Trophoblast cell (in vitro differentiated cells and primary cell): Measurements from ENCODE around the gene THOP1.

Experiments used
- DNase-seq, 2 donors: peaks; one replicate each; pipeline ENCODE4 v3.0.0-alpha.2; 2016
- H2AFZ ChIP-seq: 2 replicates; pipeline ENCODE4 v1.6.1; 2013; ENCODE audit warnings: low read length, moderate library complexity, mild to moderate bottlenecking; ENCODE audit not compliant: insufficient read depth, poor library complexity
- H2AK5ac ChIP-seq: 2 replicates; pipeline ENCODE4 v1.6.1; 2013; ENCODE audit warnings: mild to moderate bottlenecking, low read length
- H2BK120ac ChIP-seq: 2 replicates; pipeline ENCODE4 v1.6.1; 2013; ENCODE audit warnings: low read length, mild to moderate bottlenecking, moderate library complexity; ENCODE audit not compliant: insufficient read depth, poor library complexity
- H2BK12ac ChIP-seq: 2 replicates; pipeline ENCODE4 v1.6.1; 2013; ENCODE audit warnings: mild to moderate bottlenecking, low read length, moderate library complexity
- H2BK5ac ChIP-seq: 2 replicates; pipeline ENCODE4 v1.6.1; 2013; ENCODE audit warnings: low read length, low read depth, moderate library complexity, mild to moderate bottlenecking; ENCODE audit not compliant: poor library complexity
- H3K14ac ChIP-seq: 2 replicates; pipeline ENCODE4 v1.6.1; 2013; ENCODE audit warnings: mild to moderate bottlenecking, low read length
- H3K18ac ChIP-seq: 2 replicates; pipeline ENCODE4 v1.6.1; 2013; ENCODE audit warnings: mild to moderate bottlenecking, low read length
- H3K23ac ChIP-seq: 2 replicates; pipeline ENCODE4 v1.6.1; 2013; ENCODE audit warnings: low read length
- H3K27ac ChIP-seq: 2 replicates; pipeline ENCODE4 v1.5.1; 2013; ENCODE audit warnings: low read depth, mild to moderate bottlenecking, inconsistent platforms, low read length, moderate library complexity
- H3K27me3 ChIP-seq: 2 replicates; pipeline ENCODE4 v1.6.1; 2013; ENCODE audit warnings: inconsistent platforms, mild to moderate bottlenecking, low read length, moderate library complexity; ENCODE audit not compliant: insufficient read depth
- H3K36me3 ChIP-seq, 2 experiments: 1 replicate in 1 of 2; 2 replicates in 1 of 2; pipeline ENCODE4 v1.6.1; 2013; ENCODE audit warnings: low read length in 2 of 2, mild to moderate bottlenecking in 2 of 2, moderate library complexity in 1 of 2; ENCODE audit not compliant: insufficient read depth in 2 of 2, control insufficient read depth in 1 of 2
- H3K4ac ChIP-seq: 2 replicates; pipeline ENCODE4 v1.6.1; 2013; ENCODE audit warnings: low read depth, mild to moderate bottlenecking, low read length, moderate library complexity
- H3K4me1 ChIP-seq, 2 experiments: 1 replicate in 1 of 2; 2 replicates in 1 of 2; pipeline ENCODE4 v1.6.1; 2013; ENCODE audit warnings: low read length in 2 of 2, mild to moderate bottlenecking in 2 of 2, moderate library complexity in 1 of 2; ENCODE audit not compliant: insufficient read depth in 2 of 2, control insufficient read depth in 1 of 2
- H3K4me2 ChIP-seq: 2 replicates; pipeline ENCODE4 v1.6.1; 2013; ENCODE audit warnings: inconsistent platforms, mild to moderate bottlenecking, low read length, moderate library complexity
- H3K4me3 ChIP-seq: 2 replicates; pipeline ENCODE4 v1.5.1; 2013; ENCODE audit warnings: mild to moderate bottlenecking, low read depth, low read length, inconsistent platforms
- H3K79me1 ChIP-seq: one replicate; pipeline ENCODE4 v1.6.1; 2013; ENCODE audit warnings: low read length
- H3K79me2 ChIP-seq: 2 replicates; pipeline ENCODE4 v1.6.1; 2013; ENCODE audit warnings: low read length, mild to moderate bottlenecking; ENCODE audit not compliant: control insufficient read depth, insufficient read depth, poor library complexity
- H3K9ac ChIP-seq: 2 replicates; pipeline ENCODE4 v1.6.1; 2013; ENCODE audit warnings: mild to moderate bottlenecking, low read length
- H3K9me3 ChIP-seq: 2 replicates; pipeline ENCODE4 v1.6.1; 2013; ENCODE audit warnings: low read depth, mild to moderate bottlenecking, control low read depth, inconsistent platforms, low read length; ENCODE audit not compliant: insufficient read depth
- H4K12ac ChIP-seq: 2 replicates; pipeline ENCODE4 v1.6.1; 2013; ENCODE audit warnings: low read depth, mild to moderate bottlenecking, low read length, moderate library complexity
- H4K8ac ChIP-seq: 2 replicates; pipeline ENCODE4 v1.6.1; 2013; ENCODE audit warnings: low read depth, mild to moderate bottlenecking, low read length, moderate library complexity
- H4K91ac ChIP-seq: one replicate; pipeline ENCODE4 v1.6.1; 2013; ENCODE audit warnings: low read depth, mild to moderate bottlenecking, low read length, moderate library complexity
- WGBS: extraction: QIAGEN DNeasy Blood & Tissue Kit; methylation state at CpG from one replicate; pipeline ENCODE4 v1.1.7; 2013; ENCODE audit warnings: missing lambda C conversion rate; ENCODE audit not compliant: insufficient read length, insufficient coverage; ENCODE audit errors: extremely low coverage; 5-methylcytosine and 5-hydroxymethylcytosine counted together

Gene THOP1

GRCh38 chr19:2799273-2800020 lies 14.1 kb downstream of the THOP1 start:
- WGBS: no CpG with 5 or more reads among the region's 41 CpGs
- H2BK120ac ChIP-seq: no peak overlapping the region
- no peak overlapping the region for H2AK5ac ChIP-seq
- H3K79me1 ChIP-seq: peaks cover 5% of the 10 kb centered on the region
- no peak overlapping the region for H2AFZ ChIP-seq
- H3K4me1 ChIP-seq: peaks cover 10% of the 10 kb centered on the region in 2 experiments
- H3K14ac ChIP-seq: no peak overlapping the region
- H3K79me2 ChIP-seq: no peaks in the 10 kb centered on the region
- H3K36me3 ChIP-seq: peaks cover 78 to 79% of the 10 kb centered on the region in 2 experiments
- no peak overlapping the region for H4K8ac ChIP-seq
- no peaks in the 10 kb centered on the region for H3K27me3 ChIP-seq
- no peak overlapping the region for H3K23ac ChIP-seq
- no peak for DNase-seq
- H3K4ac ChIP-seq: no peak overlapping the region
- H4K91ac ChIP-seq: peak overlapping the region; percentile 31
- no peak overlapping the region for H3K4me2 ChIP-seq
- no peak overlapping the region for H2BK5ac ChIP-seq
- peak overlapping the region; percentile 8 for H2BK12ac ChIP-seq
- peaks cover 3% of the 10 kb centered on the region for H3K9me3 ChIP-seq
- H3K4me3 ChIP-seq: no peak overlapping the region
- H3K27ac ChIP-seq: peak overlapping the region; percentile 45
- H3K18ac ChIP-seq: no peak overlapping the region
- H4K12ac ChIP-seq: no peak overlapping the region
- no peak overlapping the region for H3K9ac ChIP-seq

GRCh38 chr19:2800506-2800905 lies 15.2 kb downstream of the THOP1 start:
- no peak overlapping the region for H3K27ac ChIP-seq
- no peak overlapping the region for H4K91ac ChIP-seq
- no CpG with 5 or more reads among the region's 22 CpGs for WGBS
- no peak overlapping the region for H2AK5ac ChIP-seq
- no peak overlapping the region for H3K23ac ChIP-seq
- H2BK12ac ChIP-seq: no peak overlapping the region
- no peak overlapping the region for H3K4me2 ChIP-seq
- DNase-seq: no peak
- H3K79me1 ChIP-seq: peaks cover 5% of the 10 kb centered on the region
- H3K79me2 ChIP-seq: no peaks in the 10 kb centered on the region
- H2BK120ac ChIP-seq: no peak overlapping the region
- no peak overlapping the region for H3K9ac ChIP-seq
- no peak overlapping the region for H3K18ac ChIP-seq
- H3K4me1 ChIP-seq: peaks cover 10% of the 10 kb centered on the region in 2 experiments
- H4K12ac ChIP-seq: no peak overlapping the region
- H3K9me3 ChIP-seq: peaks cover 3% of the 10 kb centered on the region
- H2BK5ac ChIP-seq: no peak overlapping the region
- no peak overlapping the region for H4K8ac ChIP-seq
- H3K27me3 ChIP-seq: no peaks in the 10 kb centered on the region
- H3K4ac ChIP-seq: no peak overlapping the region
- H3K4me3 ChIP-seq: no peak overlapping the region
- no peak overlapping the region for H3K14ac ChIP-seq
- H3K36me3 ChIP-seq: peaks cover 79 to 81% of the 10 kb centered on the region in 2 experiments
- H2AFZ ChIP-seq: no peak overlapping the region

- Histone ChIP-seq H3K9ac (no peak overlapping the region), H3K23ac (no peak overlapping the region), H2AK5ac (no peak overlapping the region), H3K27me3 (no peaks in the 10 kb centered on the region), H2BK120ac (no peak overlapping the region), H2BK12ac (no peak overlapping the region), H3K79me2 (no peaks in the 10 kb centered on the region), H3K36me3 (peaks cover 78 to 79% of the 10 kb centered on the region in 2 experiments), H4K12ac (no peak overlapping the region), H4K8ac (no peak overlapping the region), H3K14ac (no peak overlapping the region), H3K4me3 (no peak overlapping the region), H3K4ac (no peak overlapping the region), H3K4me2 (no peak overlapping the region), H3K9me3 (no peaks in the 10 kb centered on the region), H4K91ac (no peak overlapping the region), H2AFZ (no peak overlapping the region), H3K4me1 (peaks cover 10% of the 10 kb centered on the region in 2 experiments), H3K18ac (no peak overlapping the region), H3K79me1 (peaks cover 5% of the 10 kb centered on the region), H3K27ac (no peak overlapping the region), H2BK5ac (no peak overlapping the region)
- DNase-seq: no peak
- WGBS: no CpG with 5 or more reads among the region's 17 CpGs
These were observed 17.5 kb downstream of the THOP1 start for GRCh38 chr19:2802826-2803225.

GRCh38 chr19:2803486-2804155 lies 18.3 kb downstream of the THOP1 start:
- H3K27me3 ChIP-seq: no peaks in the 10 kb centered on the region
- no peak overlapping the region for H2AK5ac ChIP-seq
- no peak overlapping the region for H2BK12ac ChIP-seq
- WGBS: no CpG with 5 or more reads among the region's 29 CpGs
- DNase-seq: no peak
- H3K4ac ChIP-seq: no peak overlapping the region
- H3K23ac ChIP-seq: no peak overlapping the region
- no peak overlapping the region for H3K18ac ChIP-seq
- no peak overlapping the region for H3K27ac ChIP-seq
- H2BK5ac ChIP-seq: no peak overlapping the region
- no peaks in the 10 kb centered on the region for H3K9me3 ChIP-seq
- no peak overlapping the region for H4K91ac ChIP-seq
- peaks cover 5 to 6% of the 10 kb centered on the region in 2 experiments for H3K4me1 ChIP-seq
- H3K4me2 ChIP-seq: no peak overlapping the region
- no peak overlapping the region for H3K14ac ChIP-seq
- H3K36me3 ChIP-seq: peaks cover 82% of the 10 kb centered on the region in 2 experiments
- no peak overlapping the region for H3K4me3 ChIP-seq
- H3K79me2 ChIP-seq: no peaks in the 10 kb centered on the region
- H2AFZ ChIP-seq: no peak overlapping the region
- H4K12ac ChIP-seq: no peak overlapping the region
- H4K8ac ChIP-seq: no peak overlapping the region
- H3K9ac ChIP-seq: no peak overlapping the region
- peaks cover 2% of the 10 kb centered on the region for H3K79me1 ChIP-seq
- no peak overlapping the region for H2BK120ac ChIP-seq
